AG08395 (cell line): Measurements from ENCODE around the gene ACTL10.
A peak's percentile ranks its signal among the peaks of the same experiment; 100 is the strongest.

ENCODE experiments used
- DNase-seq: peaks from one replicate; pipeline ENCODE4 v3.0.0; 2012; ENCODE audit warnings: mixed read lengths, low spot score

ACTL10 gene

GRCh38 chr20:33649201-33649681, 17.5 kb upstream of the ACTL10 start:
- DNase-seq, result peak; percentile 57

GRCh38 chr20:33650111-33650752, 16.5 kb upstream of the ACTL10 start:
- DNase-seq, result no peak

- DNase-seq, result no peak
Measured at GRCh38 chr20:33650753-33651561, 15.8 kb upstream of the ACTL10 start.

GRCh38 chr20:33651562-33652048, 15.1 kb upstream of the ACTL10 start:
- DNase-seq, result no peak

GRCh38 chr20:33653218-33653899, 13.4 kb upstream of the ACTL10 start:
- peak; percentile 87 for DNase-seq

GRCh38 chr20:33653900-33654596, 12.7 kb upstream of the ACTL10 start:
- DNase-seq, result no peak

- no peak for DNase-seq
Measured at GRCh38 chr20:33654680-33655161, 12.0 kb upstream of the ACTL10 start.

GRCh38 chr20:33655164-33655563, 11.6 kb upstream of the ACTL10 start:
- no peak for DNase-seq

GRCh38 chr20:33656010-33656782, 10.5 kb upstream of the ACTL10 start:
- DNase-seq, result no peak

GRCh38 chr20:33656783-33657703, 9.7 kb upstream of the ACTL10 start:
- DNase-seq, result no peak

- DNase-seq, result no peak
Measured at GRCh38 chr20:33657704-33658095, 9.0 kb upstream of the ACTL10 start.

- no peak for DNase-seq
Measured at GRCh38 chr20:33658510-33658909, 8.2 kb upstream of the ACTL10 start.

- DNase-seq, result no peak
Measured at GRCh38 chr20:33658929-33659328, 7.8 kb upstream of the ACTL10 start.

- no peak for DNase-seq
Measured at GRCh38 chr20:33659341-33660034, 7.3 kb upstream of the ACTL10 start.

GRCh38 chr20:33660035-33660684, 6.6 kb upstream of the ACTL10 start:
- DNase-seq, result no peak

GRCh38 chr20:33660685-33661058, 6.1 kb upstream of the ACTL10 start:
- no peak for DNase-seq

GRCh38 chr20:33662172-33662571, 4.6 kb upstream of the ACTL10 start, which contains the start of gene C20orf144:
Gene C20orf144 (plus strand): TSS chr20:33662327. CDS start chr20:33662346, 19 bp downstream.
- DNase-seq, result no peak

- peak; percentile 86 for DNase-seq
Measured at GRCh38 chr20:33663161-33664084, 3.3 kb upstream of the ACTL10 start.
